SK-N-SH treated with all-trans-retinoic acid at 6 μM for 48 hours (cell line): ENCODE data around the gene HOXB4.
A peak's percentile ranks its signal among the peaks of the same experiment; 100 is the strongest.

Experiments used
- ATAC-seq: fragments of 200-7000 bp; cut with Tn5 transposase; 3 replicates; pipeline ENCODE4 v1.9.1; 2020; ENCODE audit warnings: mild to moderate bottlenecking, moderate library complexity
- BACH2 ChIP-seq: fragments of 250-450 bp; sonication (Bioruptor Pico); IDR thresholded peaks from 2 replicates; pipeline ENCODE4 v1.9.0; 2021; ENCODE audit warnings: mild to moderate bottlenecking, borderline replicate concordance
- CSDC2 ChIP-seq: fragments of 250-450 bp; sonication (Bioruptor Pico); IDR thresholded peaks from 2 replicates; pipeline ENCODE4 v1.5.0; 2020; ENCODE audit warnings: mild to moderate bottlenecking, moderate library complexity
- CSRNP3 ChIP-seq: fragments of 250-450 bp; sonication (Bioruptor Pico); IDR thresholded peaks from 2 replicates; pipeline ENCODE4 v1.5.1; 2021; ENCODE audit warnings: mild to moderate bottlenecking, moderate library complexity
- ESRRG ChIP-seq: fragments of 250-450 bp; sonication (Bioruptor Pico); IDR thresholded peaks from 2 replicates; pipeline ENCODE4 v1.6.1; 2021; ENCODE audit warnings: mild to moderate bottlenecking
- ISL1 ChIP-seq: fragments of 250-450 bp; sonication (Bioruptor Pico); IDR thresholded peaks from 2 replicates; pipeline ENCODE4 v2.1.2; 2022; ENCODE audit warnings: mild to moderate bottlenecking, moderate library complexity
- PPARA ChIP-seq: fragments of 250-450 bp; sonication (Bioruptor Pico); IDR thresholded peaks from 2 replicates; pipeline ENCODE4 v1.5.0; 2020; ENCODE audit warnings: mild to moderate bottlenecking, borderline replicate concordance
- RARB ChIP-seq: fragments of 250-450 bp; sonication (Bioruptor Pico); IDR thresholded peaks from 2 replicates; pipeline ENCODE4 v1.8.0; 2021; ENCODE audit warnings: mild to moderate bottlenecking, moderate library complexity
- SNAI2 ChIP-seq: fragments of 250-450 bp; sonication (Bioruptor Pico); IDR thresholded peaks from 2 replicates; pipeline ENCODE4 v1.5.0; 2020; ENCODE audit warnings: mild to moderate bottlenecking, moderate library complexity
- TCF4 ChIP-seq: fragments of 250-450 bp; sonication (Bioruptor Pico); IDR thresholded peaks from 2 replicates; pipeline ENCODE4 v1.8.0; 2021; ENCODE audit warnings: mild to moderate bottlenecking, moderate library complexity, borderline replicate concordance
- ZC3H10 ChIP-seq: fragments of 250-450 bp; sonication (Bioruptor Pico); IDR thresholded peaks from 2 replicates; pipeline ENCODE4 v1.5.1; 2021; ENCODE audit warnings: mild to moderate bottlenecking, moderate library complexity
- ZFP3 ChIP-seq: fragments of 250-450 bp; sonication (Bioruptor Pico); IDR thresholded peaks from 2 replicates; pipeline ENCODE4 v1.5.0; 2020; ENCODE audit warnings: mild to moderate bottlenecking, moderate library complexity
- ZNF70 ChIP-seq: fragments of 450-650 bp; formaldehyde crosslinking; IDR thresholded peaks from 2 replicates; pipeline ENCODE4 v1.5.0; 2020; ENCODE audit warnings: mild to moderate bottlenecking, moderate library complexity
- ZNF8 ChIP-seq: fragments of 450-650 bp; formaldehyde crosslinking; IDR thresholded peaks from 2 replicates; pipeline ENCODE4 v1.5.0; 2020; ENCODE audit warnings: mild to moderate bottlenecking, moderate library complexity
- TF ChIP-seq, protein P1 (sequence below): fragments of 250-450 bp; sonication (Bioruptor Pico); IDR thresholded peaks from 2 replicates; pipeline ENCODE4 v1.8.0; 2020; ENCODE audit warnings: mild to moderate bottlenecking, moderate library complexity, borderline replicate concordance
- TF ChIP-seq, protein P2 (sequence below): fragments of 250-450 bp; sonication (Bioruptor Pico); IDR thresholded peaks from 2 replicates; pipeline ENCODE4 v1.8.0; 2021; ENCODE audit warnings: low read depth, mild to moderate bottlenecking, moderate library complexity, borderline replicate concordance
- TF ChIP-seq, protein P3 (sequence below): fragments of 250-450 bp; sonication (Bioruptor Pico); IDR thresholded peaks from 2 replicates; pipeline ENCODE4 v1.5.1; 2020; ENCODE audit warnings: low read depth, mild to moderate bottlenecking, moderate library complexity

Gene HOXB4

DNA sequence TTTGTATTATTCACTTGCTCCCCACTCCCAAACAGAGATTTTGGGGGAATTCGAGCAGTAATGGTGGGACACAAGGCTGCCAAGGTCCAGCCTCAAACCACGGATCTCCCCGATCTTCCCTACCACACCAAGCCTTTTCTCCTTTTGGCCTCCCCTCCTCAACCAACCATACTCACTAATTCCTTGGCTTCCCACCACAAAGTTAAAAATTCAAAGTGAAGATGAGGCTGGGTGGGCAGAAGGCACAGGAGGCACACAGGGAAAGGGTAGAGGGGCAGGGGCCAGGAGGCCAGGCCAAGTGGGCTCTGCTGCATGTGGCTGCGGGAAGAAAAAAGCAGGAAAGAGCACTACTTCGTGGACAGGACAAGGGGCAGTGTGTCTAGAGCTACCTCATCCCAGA, 15.2 kb downstream of the HOXB4 start:
- no peak for TF ChIP-seq CSDC2
- TF ChIP-seq ZNF8 (CRISPR knock-in tag) = no peak
- TF ChIP-seq BACH2 (CRISPR knock-in tag) = no peak
- no peak for ATAC-seq

- ATAC-seq = peak; percentile 54
- TF ChIP-seq, protein P1, sequence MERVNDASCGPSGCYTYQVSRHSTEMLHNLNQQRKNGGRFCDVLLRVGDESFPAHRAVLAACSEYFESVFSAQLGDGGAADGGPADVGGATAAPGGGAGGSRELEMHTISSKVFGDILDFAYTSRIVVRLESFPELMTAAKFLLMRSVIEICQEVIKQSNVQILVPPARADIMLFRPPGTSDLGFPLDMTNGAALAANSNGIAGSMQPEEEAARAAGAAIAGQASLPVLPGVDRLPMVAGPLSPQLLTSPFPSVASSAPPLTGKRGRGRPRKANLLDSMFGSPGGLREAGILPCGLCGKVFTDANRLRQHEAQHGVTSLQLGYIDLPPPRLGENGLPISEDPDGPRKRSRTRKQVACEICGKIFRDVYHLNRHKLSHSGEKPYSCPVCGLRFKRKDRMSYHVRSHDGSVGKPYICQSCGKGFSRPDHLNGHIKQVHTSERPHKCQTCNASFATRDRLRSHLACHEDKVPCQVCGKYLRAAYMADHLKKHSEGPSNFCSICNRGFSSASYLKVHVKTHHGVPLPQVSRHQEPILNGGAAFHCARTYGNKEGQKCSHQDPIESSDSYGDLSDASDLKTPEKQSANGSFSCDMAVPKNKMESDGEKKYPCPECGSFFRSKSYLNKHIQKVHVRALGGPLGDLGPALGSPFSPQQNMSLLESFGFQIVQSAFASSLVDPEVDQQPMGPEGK (CRISPR knock-in tag) = no peak
- TF ChIP-seq CSDC2 (no peak), BACH2 (CRISPR knock-in tag) (no peak), RARB (CRISPR knock-in tag) (no peak), ESRRG (CRISPR knock-in tag) (no peak), ZFP3 (CRISPR knock-in tag) (no peak)
- TF ChIP-seq, all 23 proteins: peak for 0
Observed at GRCh38 chr17:48561884-48562810, 16.0 kb downstream of the HOXB4 start.

DNA sequence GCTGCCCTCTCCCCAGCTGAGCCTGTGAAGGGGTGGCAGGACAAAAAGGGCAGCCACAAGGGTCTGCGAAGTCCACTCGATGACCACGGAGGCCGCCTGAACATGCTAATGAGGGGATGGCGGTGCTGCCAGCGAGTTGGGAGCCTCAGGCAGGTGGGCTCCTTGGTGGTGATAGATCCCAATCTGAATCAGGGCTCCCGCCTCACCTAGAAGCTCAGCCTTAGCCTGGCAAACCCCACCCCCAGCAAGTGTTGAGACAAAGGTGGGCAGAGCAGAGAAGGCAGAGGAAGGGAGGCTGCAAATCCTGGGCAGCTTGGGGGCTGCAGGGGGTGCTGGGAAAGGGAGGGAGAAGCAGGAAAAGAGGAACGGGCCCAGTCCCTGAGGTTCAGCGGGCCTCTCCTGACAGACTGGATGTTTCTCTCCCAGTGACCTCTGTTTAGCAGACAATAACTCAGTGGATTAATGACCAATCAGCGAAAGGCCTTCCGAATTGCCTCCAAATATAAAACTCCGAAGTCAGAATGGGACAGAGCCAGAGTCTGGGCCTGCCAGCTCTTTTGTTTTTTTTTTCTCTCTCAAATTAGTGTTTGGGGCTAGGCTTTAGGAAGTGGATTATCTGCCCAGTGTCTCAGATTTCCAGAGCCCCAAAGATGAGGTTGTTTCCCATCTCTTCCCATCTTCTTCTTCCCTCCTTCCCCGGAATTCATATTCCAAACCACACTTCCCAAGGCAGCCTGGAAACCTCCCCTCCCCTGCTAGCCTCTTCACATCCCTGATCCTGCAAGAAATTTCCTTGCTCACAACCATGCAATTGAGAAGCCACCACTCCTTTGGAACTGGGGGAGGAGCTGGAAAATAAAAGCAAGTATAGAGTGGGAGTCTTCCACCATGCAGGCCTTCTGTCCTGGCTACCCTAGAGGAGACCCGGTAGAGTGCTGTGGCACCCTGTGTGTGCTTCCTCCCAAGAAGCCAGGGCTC, 18.0 kb downstream of the HOXB4 start:
- TF ChIP-seq ISL1 (CRISPR knock-in tag) = no peak
- no peak for TF ChIP-seq TCF4 (CRISPR knock-in tag)
- ATAC-seq = no peak

DNA sequence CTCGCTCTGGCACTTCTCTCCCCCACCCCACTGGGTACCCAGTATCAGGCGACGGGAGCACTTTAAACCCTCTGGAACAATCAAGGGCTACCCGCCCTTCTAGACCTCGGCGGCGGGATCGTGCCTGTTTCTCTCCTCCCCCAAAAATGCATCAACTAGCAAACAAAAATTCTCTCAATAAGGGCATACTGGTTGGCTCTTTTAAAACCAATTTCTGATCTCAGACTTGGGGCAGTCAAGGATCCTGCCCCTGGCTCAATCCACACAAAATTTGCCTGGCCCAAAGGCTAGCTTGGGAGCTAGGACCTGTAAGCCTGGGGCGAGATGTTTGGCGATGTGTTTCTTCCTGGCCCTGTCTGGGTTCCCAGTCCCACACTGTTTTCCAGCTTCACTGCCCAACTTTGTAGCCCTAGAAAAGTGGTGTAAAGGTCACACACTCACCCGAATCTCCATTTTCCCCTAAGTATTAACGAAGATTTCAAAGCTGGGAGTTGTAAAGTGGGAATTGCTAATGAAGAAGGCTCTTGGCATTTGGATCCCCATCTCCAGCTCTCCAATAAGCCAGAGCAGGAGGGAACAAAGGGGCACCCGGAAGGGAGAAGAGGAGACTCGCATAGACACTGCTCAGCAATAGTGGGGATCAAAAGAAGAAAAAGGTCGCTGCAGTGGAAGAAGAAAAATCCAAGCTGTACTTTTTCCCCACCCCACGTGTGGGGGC, 18.9 kb downstream of the HOXB4 start:
- ATAC-seq = no peak
- TF ChIP-seq TCF4 (CRISPR knock-in tag) = no peak
- TF ChIP-seq BACH2 (CRISPR knock-in tag) = no peak
- TF ChIP-seq, protein P2, sequence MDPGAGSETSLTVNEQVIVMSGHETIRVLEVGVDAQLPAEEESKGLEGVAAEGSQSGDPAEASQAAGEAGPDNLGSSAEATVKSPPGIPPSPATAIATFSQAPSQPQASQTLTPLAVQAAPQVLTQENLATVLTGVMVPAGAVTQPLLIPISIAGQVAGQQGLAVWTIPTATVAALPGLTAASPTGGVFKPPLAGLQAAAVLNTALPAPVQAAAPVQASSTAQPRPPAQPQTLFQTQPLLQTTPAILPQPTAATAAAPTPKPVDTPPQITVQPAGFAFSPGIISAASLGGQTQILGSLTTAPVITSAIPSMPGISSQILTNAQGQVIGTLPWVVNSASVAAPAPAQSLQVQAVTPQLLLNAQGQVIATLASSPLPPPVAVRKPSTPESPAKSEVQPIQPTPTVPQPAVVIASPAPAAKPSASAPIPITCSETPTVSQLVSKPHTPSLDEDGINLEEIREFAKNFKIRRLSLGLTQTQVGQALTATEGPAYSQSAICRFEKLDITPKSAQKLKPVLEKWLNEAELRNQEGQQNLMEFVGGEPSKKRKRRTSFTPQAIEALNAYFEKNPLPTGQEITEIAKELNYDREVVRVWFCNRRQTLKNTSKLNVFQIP (CRISPR knock-in tag) = no peak
- TF ChIP-seq ISL1 (CRISPR knock-in tag) = no peak

GRCh38 chr17:48558831-48559121, 19.4 kb downstream of the HOXB4 start:
- TF ChIP-seq BACH2 (CRISPR knock-in tag) (no peak), ZNF70 (no peak), ISL1 (CRISPR knock-in tag) (no peak), CSDC2 (no peak), ESRRG (CRISPR knock-in tag) (no peak), ZFP3 (CRISPR knock-in tag) (no peak), ZNF8 (CRISPR knock-in tag) (no peak), PPARA (no peak), CSRNP3 (CRISPR knock-in tag) (no peak), SNAI2 (CRISPR knock-in tag) (no peak), ZC3H10 (no peak)
- TF ChIP-seq, protein P3, sequence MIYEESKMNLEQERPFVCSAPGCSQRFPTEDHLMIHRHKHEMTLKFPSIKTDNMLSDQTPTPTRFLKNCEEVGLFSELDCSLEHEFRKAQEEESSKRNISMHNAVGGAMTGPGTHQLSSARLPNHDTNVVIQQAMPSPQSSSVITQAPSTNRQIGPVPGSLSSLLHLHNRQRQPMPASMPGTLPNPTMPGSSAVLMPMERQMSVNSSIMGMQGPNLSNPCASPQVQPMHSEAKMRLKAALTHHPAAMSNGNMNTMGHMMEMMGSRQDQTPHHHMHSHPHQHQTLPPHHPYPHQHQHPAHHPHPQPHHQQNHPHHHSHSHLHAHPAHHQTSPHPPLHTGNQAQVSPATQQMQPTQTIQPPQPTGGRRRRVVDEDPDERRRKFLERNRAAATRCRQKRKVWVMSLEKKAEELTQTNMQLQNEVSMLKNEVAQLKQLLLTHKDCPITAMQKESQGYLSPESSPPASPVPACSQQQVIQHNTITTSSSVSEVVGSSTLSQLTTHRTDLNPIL (CRISPR knock-in tag) = no peak
- ATAC-seq = no peak
